Epithelial cell of esophagus (primary cell): ENCODE measurements around the gene OLFM2.

Experiments used
- DNase-seq: peaks from one replicate; pipeline ENCODE4 v3.0.0; 2010; ENCODE audit warnings: low read depth
- H3K4me3 ChIP-seq: 2 replicates; pipeline ENCODE4 v1.5.1; 2011; ENCODE audit warnings: mild to moderate bottlenecking, low read length, control low read depth
- CTCF ChIP-seq: IDR thresholded peaks from 2 replicates; pipeline ENCODE4 v1.5.1; 2011; ENCODE audit warnings: low read depth, mild to moderate bottlenecking, low read length, control low read depth, inconsistent platforms; ENCODE audit not compliant: insufficient read depth; ENCODE audit errors: missing control alignments

OLFM2 gene

GRCh38 chr19:9865732-9866501 is 70.4 kb downstream of the OLFM2 start:
- no peak for DNase-seq
- no peak for TF ChIP-seq CTCF
- no peak overlapping the region for H3K4me3 ChIP-seq

DNA sequence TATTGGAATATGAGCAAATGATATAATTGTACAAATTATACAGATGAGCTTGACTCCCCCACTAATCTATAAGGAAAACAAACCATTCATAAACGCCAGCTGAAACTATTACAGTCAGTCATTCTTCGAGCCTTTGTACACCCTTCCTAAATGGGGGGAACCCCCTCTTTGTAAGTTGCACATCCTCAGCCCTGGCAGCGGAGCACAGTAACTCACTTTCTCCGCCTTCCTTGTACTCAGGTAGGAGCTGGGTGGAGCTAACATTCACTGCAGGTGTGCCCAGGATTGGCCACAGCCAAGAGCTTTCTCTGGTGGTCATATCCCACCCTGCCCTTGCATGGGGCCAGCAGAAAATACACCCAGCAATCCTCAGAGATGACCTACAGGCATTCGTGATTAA is 72.6 kb downstream of the OLFM2 start:
- no peak for TF ChIP-seq CTCF
- no peak overlapping the region for H3K4me3 ChIP-seq
- DNase-seq = no peak

- no peak for TF ChIP-seq CTCF
- H3K4me3 ChIP-seq = no peak overlapping the region
- DNase-seq = no peak
Measured at GRCh38 chr19:9862938-9863337, 73.4 kb downstream of the OLFM2 start.

GRCh38 chr19:9861503-9861902 is 74.8 kb downstream of the OLFM2 start:
- no peak for TF ChIP-seq CTCF
- H3K4me3 ChIP-seq = no peak overlapping the region
- no peak for DNase-seq

DNA sequence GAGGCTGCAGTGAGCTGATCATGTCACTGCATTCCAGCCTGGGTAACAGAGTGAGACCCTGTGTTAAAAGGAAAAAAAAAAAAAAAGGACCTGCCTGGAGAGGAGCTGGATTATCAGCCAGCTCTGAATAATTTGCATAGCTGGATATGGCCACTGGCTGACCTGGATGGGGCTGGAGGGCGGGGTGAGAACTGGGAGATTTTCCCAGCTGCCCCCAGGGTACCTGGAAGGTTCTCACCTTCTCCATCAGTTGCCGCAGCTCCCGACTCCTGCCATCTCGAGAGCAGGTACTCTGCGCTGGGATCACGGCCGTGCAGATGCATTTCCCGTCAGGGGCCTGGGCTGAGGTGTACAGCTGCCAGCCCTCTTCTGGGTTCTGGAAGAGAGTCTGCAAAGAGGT is 75.9 kb downstream of the OLFM2 start:
- TF ChIP-seq CTCF = no peak
- no peak overlapping the region for H3K4me3 ChIP-seq
- no peak for DNase-seq

DNA sequence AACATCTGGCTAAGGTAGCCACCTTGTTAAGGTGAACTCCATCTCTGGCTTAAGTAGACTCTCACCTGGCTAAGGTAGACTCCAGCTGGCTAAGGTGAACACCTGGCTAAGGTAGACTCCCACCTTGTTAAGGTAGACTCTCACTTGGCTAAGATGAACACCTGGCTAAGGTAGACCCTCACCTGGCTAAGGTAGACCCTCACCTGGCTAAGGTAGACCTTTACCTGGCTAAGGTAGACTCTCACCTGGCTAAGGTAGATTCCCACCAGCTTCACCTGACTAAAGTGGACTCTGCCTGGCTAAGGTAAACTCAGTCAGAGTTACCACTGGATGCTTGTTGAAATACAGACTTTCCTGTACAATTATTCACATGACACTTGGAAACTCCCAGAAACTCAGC is 77.5 kb downstream of the OLFM2 start:
- no peak for TF ChIP-seq CTCF
- H3K4me3 ChIP-seq = no peak overlapping the region
- DNase-seq = no peak

- peak; percentile 13 for DNase-seq
- H3K4me3 ChIP-seq = no peak overlapping the region
Measured at GRCh38 chr19:9857920-9858746, 78.2 kb downstream of the OLFM2 start.

More at GRCh38 chr19:9857920-9858746, 78.2 kb downstream of the OLFM2 start:
- TF ChIP-seq CTCF = no peak
